C4-2B (cell line): ENCODE data around the gene HIPK4.

Source experiments
- ZFX ChIP-seq: fragments of 450-650 bp; IDR thresholded peaks from 2 replicates; pipeline ENCODE4 v1.6.1; 2017
- TF ChIP-seq, protein P1 (sequence below): fragments of 450-650 bp; conservative IDR thresholded peaks from 2 replicates; pipeline ENCODE4 v1.5.1; 2017; ENCODE audit warnings: mild to moderate bottlenecking

DNA sequence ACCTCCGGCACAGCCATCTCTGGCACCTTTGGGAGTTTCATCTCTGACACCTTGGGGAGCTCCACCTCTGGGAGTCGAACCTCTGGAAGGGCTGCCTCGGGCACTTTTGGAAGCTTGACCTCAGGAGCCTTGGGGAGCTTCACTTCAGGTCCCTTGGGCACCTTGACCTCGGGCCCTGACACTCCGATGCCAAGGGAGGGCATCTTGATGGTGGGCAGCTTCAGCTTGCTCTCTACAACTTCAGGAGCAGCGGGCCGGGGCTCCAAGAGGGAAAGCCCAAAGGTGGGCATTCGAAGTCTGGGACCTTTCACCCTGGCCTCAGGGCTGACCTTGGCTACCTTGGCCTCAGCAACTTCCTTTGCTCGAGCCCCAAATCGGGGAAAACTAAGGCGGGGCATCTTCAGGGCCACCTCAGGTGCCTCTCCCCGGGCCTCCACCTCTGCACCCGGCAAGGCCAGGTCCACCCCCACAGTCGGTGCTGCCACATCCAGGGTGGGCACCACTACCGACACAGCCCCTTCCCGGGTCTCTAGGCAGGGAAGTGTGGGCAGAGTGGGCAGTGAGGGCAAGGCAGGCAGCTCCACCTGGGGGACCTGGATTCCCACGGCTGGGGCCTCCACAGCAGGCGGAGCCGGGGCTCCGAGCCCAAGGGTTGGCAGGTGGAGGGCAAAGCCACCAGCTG lies 7.0 kb upstream of the HIPK4 start:
- TF ChIP-seq, protein P1, sequence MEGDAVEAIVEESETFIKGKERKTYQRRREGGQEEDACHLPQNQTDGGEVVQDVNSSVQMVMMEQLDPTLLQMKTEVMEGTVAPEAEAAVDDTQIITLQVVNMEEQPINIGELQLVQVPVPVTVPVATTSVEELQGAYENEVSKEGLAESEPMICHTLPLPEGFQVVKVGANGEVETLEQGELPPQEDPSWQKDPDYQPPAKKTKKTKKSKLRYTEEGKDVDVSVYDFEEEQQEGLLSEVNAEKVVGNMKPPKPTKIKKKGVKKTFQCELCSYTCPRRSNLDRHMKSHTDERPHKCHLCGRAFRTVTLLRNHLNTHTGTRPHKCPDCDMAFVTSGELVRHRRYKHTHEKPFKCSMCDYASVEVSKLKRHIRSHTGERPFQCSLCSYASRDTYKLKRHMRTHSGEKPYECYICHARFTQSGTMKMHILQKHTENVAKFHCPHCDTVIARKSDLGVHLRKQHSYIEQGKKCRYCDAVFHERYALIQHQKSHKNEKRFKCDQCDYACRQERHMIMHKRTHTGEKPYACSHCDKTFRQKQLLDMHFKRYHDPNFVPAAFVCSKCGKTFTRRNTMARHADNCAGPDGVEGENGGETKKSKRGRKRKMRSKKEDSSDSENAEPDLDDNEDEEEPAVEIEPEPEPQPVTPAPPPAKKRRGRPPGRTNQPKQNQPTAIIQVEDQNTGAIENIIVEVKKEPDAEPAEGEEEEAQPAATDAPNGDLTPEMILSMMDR, result no peak
- no peak for TF ChIP-seq ZFX
